HEK293T (cell line): ENCODE measurements around the gene ZIM2.

Experiments
- ARNT ChIP-seq: fragments of 450-650 bp; IDR thresholded peaks from 2 replicates; pipeline ENCODE4 v1.6.1; 2017; ENCODE audit warnings: mild to moderate bottlenecking
- BHLHE40 ChIP-seq: fragments of 450-650 bp; IDR thresholded peaks from 2 replicates; pipeline ENCODE4 v1.6.1; 2016; ENCODE audit warnings: mild to moderate bottlenecking, moderate library complexity, borderline replicate concordance
- FOXA1 ChIP-seq: fragments of 450-650 bp; IDR thresholded peaks from 2 replicates; pipeline ENCODE4 v1.6.1; 2016; ENCODE audit warnings: mild to moderate bottlenecking
- FOXM1 ChIP-seq: fragments of 450-650 bp; IDR thresholded peaks from 2 replicates; pipeline ENCODE4 v1.6.1; 2017; ENCODE audit warnings: mild to moderate bottlenecking, borderline replicate concordance
- LEF1 ChIP-seq: fragments of 450-650 bp; IDR thresholded peaks from 2 replicates; pipeline ENCODE4 v1.6.1; 2017; ENCODE audit warnings: mild to moderate bottlenecking, borderline replicate concordance
- NFRKB ChIP-seq: fragments of 450-650 bp; IDR thresholded peaks from 2 replicates; pipeline ENCODE4 v1.6.1; 2016; ENCODE audit warnings: mild to moderate bottlenecking, moderate library complexity
- SP1 ChIP-seq: fragments of 450-650 bp; IDR thresholded peaks from 2 replicates; pipeline ENCODE4 v1.6.1; 2017
- SUZ12 ChIP-seq: fragments of 450-650 bp; IDR thresholded peaks from 2 replicates; pipeline ENCODE4 v1.6.1; 2016; ENCODE audit warnings: mild to moderate bottlenecking
- TARDBP ChIP-seq: fragments of 450-650 bp; IDR thresholded peaks from 2 replicates; pipeline ENCODE4 v1.6.1; 2016

DNA sequence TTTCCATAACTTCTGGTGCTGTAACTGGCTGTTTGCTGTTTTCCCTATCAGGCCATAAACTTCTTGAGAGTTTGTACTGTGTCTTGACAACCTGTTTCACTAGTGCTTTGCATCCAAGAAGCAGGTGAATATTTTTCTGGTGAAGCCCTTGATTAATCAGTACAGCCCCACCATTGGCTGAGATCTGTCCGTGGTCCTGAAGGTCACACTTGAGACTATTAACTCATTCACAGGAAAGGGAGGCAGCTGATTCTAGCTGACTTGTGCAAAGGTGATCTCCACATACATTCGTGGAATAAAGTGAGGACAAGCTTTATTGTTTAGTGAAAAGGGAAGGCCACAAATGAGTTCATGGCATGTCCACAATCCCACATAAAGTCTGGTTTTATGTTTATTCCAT, 107.5 kb downstream of the ZIM2 start:
- TF ChIP-seq FOXM1 (no peak), FOXA1 (no peak), SUZ12 (no peak), LEF1 (no peak), NFRKB (no peak), TARDBP (no peak), ARNT (no peak), SP1 (no peak), BHLHE40 (no peak)
